ENCODE measurements around the gene CLIC6.
A peak's percentile ranks its signal among the peaks of the same experiment; 100 is the strongest.

Gene CLIC6

GRCh38 chr21:34668803-34669148 is at the start of gene CLIC6:
Gene CLIC6 (plus strand): TSS chr21:34668994. CDS start chr21:34669389, 395 bp downstream.
- Mint-ChIP-seq H3K27ac (no peak within 1 kb of the TSS), H3K4me3 (peak within 1 kb of the TSS; percentile 47), H3K36me3 (ENCODE audit: low read depth) (no peaks in the 10 kb centered on the region), H3K4me1 (ENCODE audit: low read depth) (peaks cover 15% of the 10 kb centered on the region), H3K9me3 (no peaks in the 10 kb centered on the region), H3K27me3 (peaks cover 85% of the 10 kb centered on the region)
- intact Hi-C loops (cut with micrococcal nuclease) = no loop called here

- no peaks in the 10 kb centered on the region for H3K27me3 Mint-ChIP-seq
- intact Hi-C loops (cut with micrococcal nuclease) = loop anchor here (5.0 kb wide), 2 partner anchors 73 to 703 kb away; partner anchors contain the start of gene ATP5PO
- peaks cover 68% of the 10 kb centered on the region for H3K4me1 Mint-ChIP-seq (ENCODE audit: low read depth)
- H3K36me3 Mint-ChIP-seq (ENCODE audit: low read depth) = no peaks in the 10 kb centered on the region
- H3K4me3 Mint-ChIP-seq = no peak overlapping the region
- H3K27ac Mint-ChIP-seq = no peak overlapping the region
- no peaks in the 10 kb centered on the region for H3K9me3 Mint-ChIP-seq
These were observed 48.7 kb upstream of the CLIC6 start for GRCh38 chr21:34619841-34620665.

- H3K27me3 Mint-ChIP-seq = no peaks in the 10 kb centered on the region
These were observed 47.1 kb upstream of the CLIC6 start for GRCh38 chr21:34621434-34622350.

GRCh38 chr21:34623516-34623915 is 45.3 kb upstream of the CLIC6 start:
- H3K4me1 Mint-ChIP-seq (ENCODE audit: low read depth) = peaks cover 45% of the 10 kb centered on the region
- no peaks in the 10 kb centered on the region for H3K27me3 Mint-ChIP-seq
- no peaks in the 10 kb centered on the region for H3K36me3 Mint-ChIP-seq (ENCODE audit: low read depth)
- intact Hi-C loops (cut with micrococcal nuclease) = no loop called here
- H3K9me3 Mint-ChIP-seq = no peaks in the 10 kb centered on the region
- peak overlapping the region; percentile 77 for H3K27ac Mint-ChIP-seq
- H3K4me3 Mint-ChIP-seq = peak overlapping the region; percentile 43

More at GRCh38 chr21:34621434-34622350, 47.1 kb upstream of the CLIC6 start:
- Mint-ChIP-seq H3K36me3 (ENCODE audit: low read depth) (no peaks in the 10 kb centered on the region), H3K4me3 (no peak overlapping the region), H3K27ac (peak overlapping the region; percentile 77), H3K4me1 (ENCODE audit: low read depth) (peaks cover 63% of the 10 kb centered on the region), H3K9me3 (no peaks in the 10 kb centered on the region)
- intact Hi-C loops (cut with micrococcal nuclease) = no loop called here

- Mint-ChIP-seq H3K4me1 (ENCODE audit: low read depth) (peaks cover 44% of the 10 kb centered on the region), H3K27me3 (no peaks in the 10 kb centered on the region), H3K27ac (no peak overlapping the region), H3K9me3 (no peaks in the 10 kb centered on the region), H3K4me3 (no peak overlapping the region), H3K36me3 (ENCODE audit: low read depth) (no peaks in the 10 kb centered on the region)
- intact Hi-C loops (cut with micrococcal nuclease) = no loop called here
These were observed 43.7 kb upstream of the CLIC6 start for GRCh38 chr21:34625030-34625593.

- intact Hi-C loops (cut with micrococcal nuclease) = no loop called here
- H3K27ac Mint-ChIP-seq = peak overlapping the region; percentile 7
- no peaks in the 10 kb centered on the region for H3K9me3 Mint-ChIP-seq
- no peaks in the 10 kb centered on the region for H3K36me3 Mint-ChIP-seq (ENCODE audit: low read depth)
- H3K4me1 Mint-ChIP-seq (ENCODE audit: low read depth) = peaks cover 35% of the 10 kb centered on the region
- no peaks in the 10 kb centered on the region for H3K27me3 Mint-ChIP-seq
- no peak overlapping the region for H3K4me3 Mint-ChIP-seq
These were observed 42.7 kb upstream of the CLIC6 start for GRCh38 chr21:34626131-34626530.

GRCh38 chr21:34630536-34631143 is 38.2 kb upstream of the CLIC6 start:
- Mint-ChIP-seq H3K36me3 (ENCODE audit: low read depth) (no peaks in the 10 kb centered on the region), H3K27me3 (peaks cover 11% of the 10 kb centered on the region), H3K27ac (no peak overlapping the region), H3K4me1 (ENCODE audit: low read depth) (peaks cover 6% of the 10 kb centered on the region), H3K9me3 (no peaks in the 10 kb centered on the region), H3K4me3 (no peak overlapping the region)
- intact Hi-C loops (cut with micrococcal nuclease) = no loop called here

- Mint-ChIP-seq H3K4me3 (no peak overlapping the region), H3K4me1 (ENCODE audit: low read depth) (peaks cover 2% of the 10 kb centered on the region), H3K27ac (no peak overlapping the region), H3K27me3 (peaks cover 13% of the 10 kb centered on the region), H3K9me3 (no peaks in the 10 kb centered on the region), H3K36me3 (ENCODE audit: low read depth) (no peaks in the 10 kb centered on the region)
- intact Hi-C loops (cut with micrococcal nuclease) = no loop called here
These were observed 36.3 kb upstream of the CLIC6 start for GRCh38 chr21:34632498-34632897.

GRCh38 chr21:34635307-34635706 is 33.5 kb upstream of the CLIC6 start:
- no peak overlapping the region for H3K27ac Mint-ChIP-seq

GRCh38 chr21:34636961-34637360 is 31.8 kb upstream of the CLIC6 start:
- Mint-ChIP-seq H3K4me3 (no peak overlapping the region), H3K27me3 (peaks cover 13% of the 10 kb centered on the region), H3K36me3 (ENCODE audit: low read depth) (no peaks in the 10 kb centered on the region), H3K27ac (no peak overlapping the region), H3K4me1 (ENCODE audit: low read depth) (peaks cover 23% of the 10 kb centered on the region), H3K9me3 (no peaks in the 10 kb centered on the region)
- intact Hi-C loops (cut with micrococcal nuclease) = no loop called here

More at GRCh38 chr21:34635307-34635706, 33.5 kb upstream of the CLIC6 start:
- intact Hi-C loops (cut with micrococcal nuclease) = no loop called here
- H3K9me3 Mint-ChIP-seq = no peaks in the 10 kb centered on the region
- H3K36me3 Mint-ChIP-seq (ENCODE audit: low read depth) = no peaks in the 10 kb centered on the region
- peaks cover 16% of the 10 kb centered on the region for H3K4me1 Mint-ChIP-seq (ENCODE audit: low read depth)
- H3K4me3 Mint-ChIP-seq = no peak overlapping the region
- peaks cover 13% of the 10 kb centered on the region for H3K27me3 Mint-ChIP-seq

GRCh38 chr21:34639250-34639649 is 29.5 kb upstream of the CLIC6 start:
- Mint-ChIP-seq H3K27ac (no peak overlapping the region), H3K4me3 (no peak overlapping the region), H3K36me3 (ENCODE audit: low read depth) (no peaks in the 10 kb centered on the region), H3K27me3 (peaks cover 5% of the 10 kb centered on the region), H3K9me3 (no peaks in the 10 kb centered on the region), H3K4me1 (ENCODE audit: low read depth) (peaks cover 30% of the 10 kb centered on the region)
- intact Hi-C loops (cut with micrococcal nuclease) = no loop called here

- no peaks in the 10 kb centered on the region for H3K36me3 Mint-ChIP-seq (ENCODE audit: low read depth)
- H3K4me1 Mint-ChIP-seq (ENCODE audit: low read depth) = peaks cover 30% of the 10 kb centered on the region
- H3K27me3 Mint-ChIP-seq = peaks cover 5% of the 10 kb centered on the region
- peak overlapping the region; percentile 70 for H3K27ac Mint-ChIP-seq
- intact Hi-C loops (cut with micrococcal nuclease) = no loop called here
- peak overlapping the region; percentile 71 for H3K4me3 Mint-ChIP-seq
- H3K9me3 Mint-ChIP-seq = no peaks in the 10 kb centered on the region
These were observed 28.7 kb upstream of the CLIC6 start for GRCh38 chr21:34639882-34640788.

- Mint-ChIP-seq H3K27me3 (peaks cover 5% of the 10 kb centered on the region), H3K36me3 (ENCODE audit: low read depth) (no peaks in the 10 kb centered on the region), H3K4me1 (ENCODE audit: low read depth) (peaks cover 30% of the 10 kb centered on the region), H3K4me3 (peak overlapping the region; percentile 71), H3K27ac (peak overlapping the region; percentile 70), H3K9me3 (no peaks in the 10 kb centered on the region)
- intact Hi-C loops (cut with micrococcal nuclease) = no loop called here
These were observed 27.9 kb upstream of the CLIC6 start for GRCh38 chr21:34640858-34641257.
